GM12864 (cell line): Measurements from ENCODE around the gene GPATCH1.

Source experiments
- DNase-seq: peaks from one replicate; pipeline ENCODE4 v3.0.0-alpha.2; 2011; ENCODE audit warnings: low read depth
- H3K4me3 ChIP-seq: 2 replicates; pipeline ENCODE4 v1.5.1; 2011; ENCODE audit warnings: mild to moderate bottlenecking, low read depth, low read length, control low read depth
- CTCF ChIP-seq: IDR thresholded peaks from 2 replicates; pipeline ENCODE4 v1.5.1; 2011; ENCODE audit warnings: low read depth, mild to moderate bottlenecking, moderate library complexity, low read length, control low read depth, inconsistent platforms; ENCODE audit errors: missing control alignments

GPATCH1 gene

DNA sequence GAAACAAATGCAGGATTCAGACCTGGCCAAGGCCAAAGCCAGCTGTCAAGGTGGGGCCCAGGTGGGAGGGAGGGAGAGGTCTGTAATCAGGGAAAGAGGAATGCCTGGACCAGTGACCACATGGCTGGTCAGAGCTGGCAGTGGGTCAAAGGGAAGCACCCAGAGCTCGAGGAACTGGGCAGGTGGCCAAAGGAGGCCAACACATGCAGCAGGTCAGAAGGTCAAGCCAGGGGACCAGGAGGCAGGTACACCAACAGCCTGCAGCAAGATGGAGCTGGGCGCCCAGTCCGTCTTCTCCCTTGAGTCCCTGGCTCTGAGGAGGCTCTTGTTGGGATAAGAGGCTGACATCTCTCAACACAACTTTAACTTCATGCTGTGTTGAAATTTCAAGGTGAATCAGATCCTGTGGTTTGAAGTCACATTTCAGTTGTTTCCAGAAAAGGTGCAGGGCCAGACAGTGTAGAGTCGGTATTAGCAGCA lies 17.1 kb downstream of the GPATCH1 start:
- no peak for TF ChIP-seq CTCF
- H3K4me3 ChIP-seq: no peak overlapping the region
- DNase-seq: no peak

DNA sequence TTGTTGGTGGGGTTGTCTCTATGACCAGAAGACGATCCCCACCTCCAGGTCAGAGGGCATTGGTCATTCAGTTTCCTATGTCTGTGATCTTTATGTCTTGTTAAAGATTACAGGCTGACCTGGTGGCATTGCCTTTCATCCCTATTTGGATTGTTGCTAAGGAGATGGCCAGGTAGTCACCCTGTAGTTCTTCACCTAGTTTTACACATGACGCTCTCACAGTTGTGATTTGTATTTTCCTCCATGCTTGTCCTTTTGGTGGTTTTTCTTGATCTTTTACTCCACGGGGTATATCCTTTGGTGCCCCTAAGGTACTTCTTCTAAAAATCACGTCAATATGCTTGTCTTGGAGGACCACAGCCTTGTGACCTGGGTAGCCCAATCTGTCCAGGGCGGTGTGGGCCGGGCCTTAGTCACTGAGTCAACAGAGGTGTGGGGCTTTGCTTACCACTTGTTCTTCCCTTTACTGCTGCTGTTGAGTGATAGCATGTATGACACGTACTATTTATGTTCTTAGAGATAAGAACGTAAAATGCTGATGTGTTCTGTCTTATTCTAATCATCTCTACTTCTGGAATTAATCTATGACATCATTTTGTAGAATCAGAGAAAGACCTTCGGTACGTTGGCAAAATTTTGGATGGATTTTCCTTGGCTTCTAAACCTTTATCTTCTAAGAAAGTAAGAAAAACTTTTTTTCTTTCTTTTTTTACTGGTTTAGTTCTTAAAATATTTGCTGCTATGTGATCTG lies 20.1 kb downstream of the GPATCH1 start:
- TF ChIP-seq CTCF: no peak
- no peak for DNase-seq
- H3K4me3 ChIP-seq: no peak overlapping the region

- no peak for DNase-seq
- H3K4me3 ChIP-seq: no peak overlapping the region
- TF ChIP-seq CTCF: no peak
Observed at GRCh38 chr19:33102893-33103292, 21.9 kb downstream of the GPATCH1 start.

DNA sequence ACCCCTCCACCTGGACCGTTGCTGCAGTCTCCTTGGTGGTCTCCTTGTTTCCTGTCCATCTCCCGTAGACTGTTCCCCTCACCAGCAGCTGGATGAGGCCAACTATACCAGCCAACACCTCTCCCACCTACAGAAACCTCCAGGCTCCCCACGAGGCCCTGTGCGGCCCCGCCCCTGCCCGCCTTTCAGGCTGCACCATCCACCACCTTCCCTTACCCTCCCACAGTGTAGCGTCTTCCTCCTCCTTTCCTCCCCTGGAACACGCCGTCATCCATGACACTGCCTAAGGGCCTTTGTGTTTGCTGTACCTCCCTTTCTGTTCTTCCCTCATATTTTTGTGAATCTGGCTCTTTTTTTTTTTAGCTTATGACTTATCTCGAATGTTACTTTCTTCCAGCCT lies 27.2 kb downstream of the GPATCH1 start:
- TF ChIP-seq CTCF: no peak
- no peak overlapping the region for H3K4me3 ChIP-seq

DNA sequence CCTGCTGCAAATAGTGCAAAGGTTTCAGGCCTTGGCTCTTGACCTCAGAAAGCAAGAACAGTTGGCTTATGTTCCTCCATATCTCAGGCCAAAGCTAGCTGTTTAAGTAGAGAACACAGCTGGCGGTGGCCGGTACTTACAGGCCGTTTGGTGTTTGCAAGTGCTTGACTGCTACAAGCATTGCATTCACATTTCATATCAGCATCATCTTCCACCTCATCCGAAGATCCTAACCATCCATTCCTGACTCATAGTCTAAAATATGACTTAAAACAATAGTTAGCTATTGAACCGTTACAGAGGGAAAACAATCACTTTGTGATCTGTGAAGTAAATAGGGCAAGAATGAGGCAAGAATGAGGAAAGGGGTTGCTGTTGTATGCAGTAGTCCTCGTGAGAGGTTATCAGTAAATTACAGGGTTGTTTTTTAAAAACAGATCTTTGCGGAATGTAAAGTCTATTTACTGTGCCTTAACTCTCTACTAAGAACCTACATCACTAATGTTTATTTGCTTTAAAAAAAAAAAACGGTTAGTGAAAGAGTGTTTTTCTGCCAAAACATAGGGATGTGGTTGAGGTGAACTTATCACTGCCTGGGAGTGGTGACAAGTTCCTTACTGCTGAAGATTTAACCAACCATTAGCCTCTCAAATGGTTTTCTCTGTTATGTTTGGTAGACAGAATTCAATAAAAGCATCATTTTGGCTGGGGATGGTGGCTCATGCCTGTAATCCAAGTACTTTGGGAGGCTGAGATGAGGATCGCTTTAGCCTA lies 29.3 kb downstream of the GPATCH1 start:
- DNase-seq: no peak
- H3K4me3 ChIP-seq: no peak overlapping the region
- TF ChIP-seq CTCF: no peak

More for the DNA sequence above, 27.2 kb downstream of the GPATCH1 start:
- DNase-seq: no peak

- H3K4me3 ChIP-seq: no peak overlapping the region
- no peak for DNase-seq
- no peak for TF ChIP-seq CTCF
Observed at GRCh38 chr19:33111587-33111986, 30.6 kb downstream of the GPATCH1 start.

- TF ChIP-seq CTCF: no peak
- DNase-seq: no peak
- H3K4me3 ChIP-seq: no peak overlapping the region
Observed at GRCh38 chr19:33114312-33114711, 33.3 kb downstream of the GPATCH1 start.
